GM12875 (cell line): Measurements from ENCODE around the gene BRI3.

Experiments used
- H3K4me3 ChIP-seq: one replicate; pipeline ENCODE4 v1.5.1; 2011; ENCODE audit warnings: low read depth, low read length, control low read depth
- CTCF ChIP-seq: IDR thresholded peaks from 2 replicates; pipeline ENCODE4 v1.5.1; 2011; ENCODE audit warnings: low read depth, mild to moderate bottlenecking, control low read depth, inconsistent platforms, low read length, moderate library complexity, borderline replicate concordance; ENCODE audit not compliant: insufficient read depth

Gene BRI3

DNA sequence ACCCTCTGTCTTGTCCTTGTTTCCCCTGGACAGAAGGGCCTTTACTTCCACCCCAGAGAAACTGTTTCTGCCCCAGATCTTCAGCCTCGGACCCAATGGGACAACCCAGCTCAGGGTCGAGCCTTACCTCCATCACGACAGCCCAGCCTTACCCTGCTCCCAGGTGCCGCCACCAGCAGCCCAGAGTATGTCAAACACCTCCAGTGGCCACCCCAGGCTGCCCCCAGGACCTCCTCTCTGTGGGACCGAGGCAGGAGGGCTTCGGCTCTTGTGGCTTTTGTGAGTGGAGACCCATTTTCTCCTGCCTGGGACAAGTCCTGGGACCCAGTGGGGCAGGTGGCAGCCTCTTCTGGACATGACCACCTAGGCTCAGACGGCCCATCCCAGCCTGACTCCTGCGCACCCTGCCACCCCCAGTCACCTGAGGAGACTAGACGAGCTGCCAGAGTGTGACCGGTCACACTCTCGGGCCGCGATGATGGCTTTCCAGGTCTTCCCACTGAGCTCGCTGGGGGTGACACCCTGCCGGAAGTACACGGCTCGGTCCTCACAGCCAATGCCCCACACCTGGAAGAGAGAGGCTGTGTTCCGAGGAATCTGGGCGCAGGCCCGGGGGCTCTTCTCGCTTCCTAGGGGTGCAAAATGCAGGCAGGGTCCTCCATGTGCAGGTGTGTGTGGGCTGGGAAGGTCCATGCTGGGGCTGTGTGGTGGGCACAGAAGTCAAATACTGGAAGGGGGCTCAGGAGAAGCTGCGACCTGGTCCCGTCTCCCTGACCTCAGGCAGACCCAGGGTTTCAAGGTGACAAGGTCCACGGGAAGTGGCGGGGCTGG, 44.9 kb upstream of the BRI3 start:
- TF ChIP-seq CTCF, result no peak
- no peak overlapping the region for H3K4me3 ChIP-seq

- no peak overlapping the region for H3K4me3 ChIP-seq
- TF ChIP-seq CTCF, result no peak
Observed at GRCh38 chr7:98238076-98238475, 43.4 kb upstream of the BRI3 start.

- H3K4me3 ChIP-seq, result no peak overlapping the region
- TF ChIP-seq CTCF, result no peak
Observed at GRCh38 chr7:98238976-98239375, 42.5 kb upstream of the BRI3 start.

DNA sequence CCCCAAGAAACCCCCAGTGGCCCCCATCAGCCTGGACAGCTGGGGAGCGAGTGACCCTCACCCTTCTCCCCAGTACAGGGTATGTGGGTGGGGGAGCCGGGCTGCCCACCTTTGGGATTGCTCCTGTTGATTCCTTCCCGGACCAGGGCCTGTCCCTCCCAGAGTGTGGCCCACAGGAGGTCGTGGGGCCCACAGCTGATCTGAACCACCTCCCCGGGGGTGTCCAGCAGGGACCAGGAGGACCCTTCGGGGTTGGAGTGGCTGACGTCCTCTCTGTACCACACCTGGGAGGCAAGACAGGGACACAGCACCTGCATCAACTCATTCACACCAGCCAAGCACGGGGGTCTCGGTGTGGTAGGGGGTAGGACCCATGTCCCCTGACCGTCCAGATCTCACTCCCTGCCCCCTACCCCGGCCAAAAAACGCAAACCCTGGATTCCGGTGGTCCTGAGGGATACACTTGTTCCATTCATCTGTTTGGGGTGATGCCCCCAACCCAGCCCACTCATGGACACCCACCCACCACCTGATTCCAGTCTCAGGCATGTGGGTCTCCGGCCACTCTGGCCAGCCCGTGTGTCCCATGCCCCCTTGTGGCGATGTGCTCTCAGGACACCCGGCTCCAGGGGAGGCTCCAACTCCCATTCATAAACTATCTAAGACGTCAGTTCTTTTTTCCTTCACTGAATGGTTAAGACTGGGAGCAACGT, 40.4 kb upstream of the BRI3 start:
- no peak overlapping the region for H3K4me3 ChIP-seq
- peak; percentile 88 for TF ChIP-seq CTCF

GRCh38 chr7:98241674-98242241, 39.7 kb upstream of the BRI3 start:
- TF ChIP-seq CTCF, result no peak

DNA sequence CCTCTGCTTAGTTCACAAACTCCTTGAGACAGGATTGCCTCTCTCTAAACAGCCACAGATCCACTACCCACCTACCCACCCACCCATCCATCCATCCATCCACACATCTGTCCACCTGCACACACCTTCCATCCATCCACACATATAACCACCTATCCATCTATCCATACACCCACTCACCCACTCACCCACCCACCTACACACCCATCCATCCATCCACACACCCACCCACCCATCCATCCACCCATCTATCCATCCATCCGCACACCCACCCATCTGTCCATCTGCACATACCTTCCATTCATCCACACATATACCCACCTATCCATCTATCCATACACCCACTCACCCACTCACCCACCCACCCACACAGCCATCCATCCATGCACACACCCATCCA, 39.1 kb upstream of the BRI3 start:
- H3K4me3 ChIP-seq, result no peak overlapping the region
- no peak for TF ChIP-seq CTCF

More at GRCh38 chr7:98241674-98242241, 39.7 kb upstream of the BRI3 start:
- H3K4me3 ChIP-seq, result no peak overlapping the region
